Epithelial cell of proximal tubule (primary cell): ENCODE measurements around the gene CMTR1. TPM values are rescaled to one million over a fixed set of nuclear protein-coding genes. Genes with fewer than 3 reads are reported as not detected.

Experiments
- DNase-seq: peaks from one replicate; pipeline ENCODE4 v3.0.0-alpha.2; 2011; ENCODE audit warnings: low read depth
- H3K4me3 ChIP-seq: 2 replicates; pipeline ENCODE4 v1.5.1; 2011; ENCODE audit warnings: low read depth, mild to moderate bottlenecking, low read length
- CTCF ChIP-seq: conservative IDR thresholded peaks from 2 replicates; pipeline ENCODE4 v1.5.1; 2012; ENCODE audit warnings: low read depth, mild to moderate bottlenecking, low read length
- total RNA-seq: library from RNA; depleted of rRNA; stranded (reverse); fragments of >200 nt; gene quantifications from 2 replicates; pipeline ENCODE4 v1.2.3, GENCODE V29; 2015

The CMTR1 gene
- total RNA-seq, 1 donor from 2014 or later, result 20.8 TPM

GRCh38 chr6:37483252-37483901, 50.4 kb downstream of the CMTR1 start:
- DNase-seq, result no peak
- TF ChIP-seq CTCF, result no peak
- no peak overlapping the region for H3K4me3 ChIP-seq

GRCh38 chr6:37483917-37484785, 51.1 kb downstream of the CMTR1 start:
- no peak for DNase-seq
- no peak overlapping the region for H3K4me3 ChIP-seq
- TF ChIP-seq CTCF, result peak; percentile 79

- TF ChIP-seq CTCF, result no peak
- no peak overlapping the region for H3K4me3 ChIP-seq
- no peak for DNase-seq
Observed at GRCh38 chr6:37484786-37485170, 51.8 kb downstream of the CMTR1 start.

GRCh38 chr6:37485291-37485702, 52.3 kb downstream of the CMTR1 start:
- no peak for DNase-seq
- no peak overlapping the region for H3K4me3 ChIP-seq
- peak; percentile 5 for TF ChIP-seq CTCF

GRCh38 chr6:37486121-37486839, 53.3 kb downstream of the CMTR1 start:
- no peak overlapping the region for H3K4me3 ChIP-seq
- DNase-seq, result no peak
- TF ChIP-seq CTCF, result no peak

- TF ChIP-seq CTCF, result no peak
- no peak for DNase-seq
Observed at GRCh38 chr6:37487591-37488380, 54.8 kb downstream of the CMTR1 start.

More at GRCh38 chr6:37487591-37488380, 54.8 kb downstream of the CMTR1 start:
- H3K4me3 ChIP-seq, result no peak overlapping the region
